GM23248 (cell line): ENCODE measurements around the gene SNRPD1. TPM values are rescaled to one million over a fixed set of nuclear protein-coding genes. Genes with fewer than 3 reads are reported as not detected.
"Not testable (repeated sequence)": the region's sequence is repeated elsewhere in the genome, so short reads cannot be mapped to it uniquely, and the experiment has no call there.

ENCODE experiments used
- DNase-seq: peaks from one replicate; pipeline ENCODE4 v3.0.0-alpha.2; 2015
- H2AFZ ChIP-seq: fragments of 200-600 bp; sonication (generic); 2 replicates; pipeline ENCODE4 v1.6.1; 2016; ENCODE audit warnings: antibody characterized with exemption
- H3F3A ChIP-seq: fragments of 200-600 bp; sonication (generic); 2 replicates; pipeline ENCODE4 v1.6.1; 2016; ENCODE audit warnings: mild to moderate bottlenecking, antibody characterized with exemption, mixed run types; ENCODE audit not compliant: insufficient read depth
- H3K27ac ChIP-seq: fragments of 200-600 bp; sonication (generic); 2 replicates; pipeline ENCODE4 v1.5.1; 2016; ENCODE audit warnings: mild to moderate bottlenecking
- H3K27me3 ChIP-seq: fragments of 200-600 bp; sonication (generic); replicated peaks from 2 replicates; pipeline ENCODE4 v1.6.1; 2016; ENCODE audit warnings: mild to moderate bottlenecking; ENCODE audit not compliant: insufficient read depth
- H3K36me3 ChIP-seq: fragments of 200-600 bp; sonication (generic); 2 replicates; pipeline ENCODE4 v1.6.1; 2016; ENCODE audit warnings: low read depth, mild to moderate bottlenecking
- H3K4me1 ChIP-seq: fragments of 200-600 bp; sonication (generic); 2 replicates; pipeline ENCODE4 v1.6.1; 2016; ENCODE audit warnings: mild to moderate bottlenecking; ENCODE audit not compliant: insufficient read depth
- H3K4me2 ChIP-seq: fragments of 200-600 bp; sonication (generic); one replicate; pipeline ENCODE4 v1.6.1; 2016; ENCODE audit warnings: mild to moderate bottlenecking; ENCODE audit not compliant: unreplicated experiment
- H3K4me3 ChIP-seq: fragments of 200-600 bp; sonication (generic); 2 replicates; pipeline ENCODE4 v1.5.1; 2016; ENCODE audit warnings: mild to moderate bottlenecking
- H3K79me2 ChIP-seq: fragments of 200-600 bp; sonication (generic); 2 replicates; pipeline ENCODE4 v1.6.1; 2016; ENCODE audit warnings: mild to moderate bottlenecking; ENCODE audit not compliant: insufficient read depth
- H3K9ac ChIP-seq: fragments of 200-600 bp; sonication (generic); 2 replicates; pipeline ENCODE4 v1.6.1; 2016; ENCODE audit warnings: mild to moderate bottlenecking
- H3K9me2 ChIP-seq: fragments of 200-600 bp; sonication (generic); 2 replicates; pipeline ENCODE4 v1.6.1; 2016; ENCODE audit warnings: mixed run types, mild to moderate bottlenecking, moderate library complexity; ENCODE audit not compliant: insufficient read depth
- H3K9me3 ChIP-seq: fragments of 200-600 bp; sonication (generic); one replicate; pipeline ENCODE4 v1.6.1; 2017; ENCODE audit warnings: low read depth
- H4K20me1 ChIP-seq: fragments of 200-600 bp; sonication (generic); 2 replicates; pipeline ENCODE4 v1.6.0; 2016; ENCODE audit not compliant: insufficient read depth
- EZH2 ChIP-seq: fragments of 200-600 bp; sonication (generic); IDR thresholded peaks from 2 replicates; pipeline ENCODE4 v1.6.1; 2018; ENCODE audit warnings: antibody characterized with exemption, mild to moderate bottlenecking; ENCODE audit not compliant: insufficient read depth, poor library complexity, severe bottlenecking
- EZH2phosphoT487 ChIP-seq: fragments of 200-600 bp; sonication (generic); IDR thresholded peaks from 2 replicates; pipeline ENCODE4 v1.6.1; 2018; ENCODE audit warnings: antibody characterized with exemption, moderate library complexity, mild to moderate bottlenecking, low read depth; ENCODE audit not compliant: insufficient read depth
- WGBS, 2 experiments: methylation state at CpG; one replicate each; pipeline ENCODE4 v1.1.6; 2015 to 2017; ENCODE audit warnings: low lambda C conversion rate in 2 of 2, low coverage in 1 of 2; ENCODE audit errors: missing lambda C conversion rate in 2 of 2; 5-methylcytosine and 5-hydroxymethylcytosine counted together
- in situ Hi-C: fragments of 300-500 bp; cut with MboI; formaldehyde crosslinking; loops from 2 replicates; pipeline ENCODE4 v1.15.0; 2020
- polyA plus RNA-seq: library from polyadenylated mRNA; unstranded; fragments of >200 nt; fragmentation: Nextera tagmentation; extraction: Ambion mirVana; gene quantifications from 2 replicates; pipeline ENCODE4 v1.2.1, GENCODE V29; 2016
- total RNA-seq: library from RNA; depleted of rRNA; stranded (reverse); fragments of >200 nt; shearing (Covaris generic); gene quantifications from 2 replicates; pipeline ENCODE4 v1.2.3, GENCODE V29; 2014

The SNRPD1 gene
- total and polyA plus RNA-seq, 2 experiments from 2014 or later, result 16.2 to 159 TPM

GRCh38 chr18:21638822-21639221, 26.7 kb downstream of the SNRPD1 start:
- no peaks in the 10 kb centered on the region for H3K9me3 ChIP-seq
- TF ChIP-seq EZH2 (no peak), EZH2phosphoT487 (no peak)
- H3K79me2 ChIP-seq, result no peaks in the 10 kb centered on the region
- no peaks in the 10 kb centered on the region; the same call in 1 of the 2 replicates for H3K36me3 ChIP-seq
- no peak overlapping the region for H3K27ac ChIP-seq
- WGBS, 2 experiments, result 96 to 98% methylated on average over 3 of the region's 3 CpGs
- H3K9me2 ChIP-seq, result no peaks in the 10 kb centered on the region
- H4K20me1 ChIP-seq, result no peaks in the 10 kb centered on the region
- in situ Hi-C loops, result no loop called here
- no peaks in the 10 kb centered on the region for H3K4me1 ChIP-seq
- H3K4me3 ChIP-seq, result no peak overlapping the region
- H3F3A ChIP-seq, result no peaks in the 10 kb centered on the region
- no peak for DNase-seq
- no peak overlapping the region for H3K4me2 ChIP-seq
- no peak overlapping the region for H3K9ac ChIP-seq
- no peaks in the 10 kb centered on the region for H3K27me3 ChIP-seq
- no peak overlapping the region for H2AFZ ChIP-seq

GRCh38 chr18:21640375-21640774, 28.3 kb downstream of the SNRPD1 start:
- H3K27me3 ChIP-seq, H3K36me3 ChIP-seq, H3K4me3 ChIP-seq, H3K9me3 ChIP-seq, H3K9ac ChIP-seq, DNase-seq, H3K4me1 ChIP-seq, H3F3A ChIP-seq, H3K27ac ChIP-seq, H3K9me2 ChIP-seq, H3K4me2 ChIP-seq, in situ Hi-C loops, H2AFZ ChIP-seq, H4K20me1 ChIP-seq, H3K79me2 ChIP-seq: not testable (repeated sequence)
- WGBS, 2 experiments, result 91 to 98% methylated on average over 2 to 5 of the region's 5 CpGs

DNA sequence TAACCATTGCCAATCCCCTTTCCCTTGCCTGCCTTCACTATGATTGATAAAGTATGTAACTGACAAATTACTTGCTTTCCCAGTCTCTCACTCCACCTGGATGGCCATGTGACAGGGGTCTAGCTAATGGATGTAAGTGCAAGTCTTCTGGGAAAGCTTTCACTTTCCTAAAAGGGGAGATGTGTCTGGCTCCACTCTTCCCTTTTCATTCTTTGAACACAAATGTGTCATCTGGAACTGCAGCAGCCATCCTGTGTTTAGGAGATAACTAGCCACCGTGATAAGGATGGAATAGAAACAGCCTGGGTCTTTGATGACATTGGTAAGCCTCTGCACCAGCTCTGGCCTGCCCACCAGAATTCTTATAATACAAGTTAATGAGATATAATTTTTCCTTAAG, 38.2 kb downstream of the SNRPD1 start:
- Histone ChIP-seq H2AFZ (no peak overlapping the region), H3K9me2 (no peaks in the 10 kb centered on the region), H3K9ac (no peak overlapping the region), H3K4me2 (no peak overlapping the region), H3K4me1 (no peaks in the 10 kb centered on the region), H4K20me1 (no peaks in the 10 kb centered on the region), H3K4me3 (no peak overlapping the region), H3K9me3 (no peaks in the 10 kb centered on the region), H3K36me3 (no peaks in the 10 kb centered on the region), H3F3A (no peaks in the 10 kb centered on the region), H3K79me2 (no peaks in the 10 kb centered on the region), H3K27ac (no peak overlapping the region), H3K27me3 (no peaks in the 10 kb centered on the region)
- WGBS, 2 experiments, result 95 to 100% methylated on average over 1 of the region's 1 CpG
- in situ Hi-C loops, result no loop called here
- no peak for DNase-seq
- TF ChIP-seq EZH2 (no peak), EZH2phosphoT487 (no peak)

DNA sequence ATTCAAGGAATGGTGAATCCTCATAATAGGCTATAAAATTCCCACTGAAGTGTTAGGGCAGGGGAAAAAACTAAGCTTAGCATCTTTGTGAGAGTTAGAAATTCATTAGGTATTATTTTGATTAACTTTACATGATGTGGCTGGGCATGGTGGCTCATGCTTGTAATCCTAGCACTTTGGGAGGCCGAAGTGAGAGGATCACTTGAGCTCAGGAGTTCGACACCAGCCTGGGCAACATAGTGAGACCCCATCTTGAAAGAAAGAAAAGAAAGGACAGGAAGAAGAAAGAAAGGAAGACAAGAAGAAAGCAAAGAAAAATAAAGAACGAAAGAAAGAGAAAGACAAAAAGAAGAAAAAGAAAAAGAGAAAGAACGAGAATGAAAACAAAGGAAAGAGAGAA, 40.0 kb downstream of the SNRPD1 start:
- no peaks in the 10 kb centered on the region for H3K36me3 ChIP-seq
- peaks cover 7% of the 10 kb centered on the region; the same call in 1 of the 2 replicates for H3K4me1 ChIP-seq
- no peaks in the 10 kb centered on the region for H3K9me3 ChIP-seq
- no peaks in the 10 kb centered on the region for H3K27me3 ChIP-seq
- H3K9me2 ChIP-seq, result no peaks in the 10 kb centered on the region
- 80 to 98% methylated on average over 4 of the region's 4 CpGs for WGBS, 2 experiments
- no peak for TF ChIP-seq EZH2phosphoT487
- no peak for TF ChIP-seq EZH2
- in situ Hi-C loops, result no loop called here
- H3K79me2 ChIP-seq, result no peaks in the 10 kb centered on the region
- H3K4me3 ChIP-seq, result no peak overlapping the region
- H3K27ac ChIP-seq, result no peak overlapping the region
- H3K9ac ChIP-seq, result no peak overlapping the region
- no peak overlapping the region for H3K4me2 ChIP-seq
- DNase-seq, result no peak
- H4K20me1 ChIP-seq, result no peaks in the 10 kb centered on the region
- H2AFZ ChIP-seq, result no peak overlapping the region
- H3F3A ChIP-seq, result no peaks in the 10 kb centered on the region

DNA sequence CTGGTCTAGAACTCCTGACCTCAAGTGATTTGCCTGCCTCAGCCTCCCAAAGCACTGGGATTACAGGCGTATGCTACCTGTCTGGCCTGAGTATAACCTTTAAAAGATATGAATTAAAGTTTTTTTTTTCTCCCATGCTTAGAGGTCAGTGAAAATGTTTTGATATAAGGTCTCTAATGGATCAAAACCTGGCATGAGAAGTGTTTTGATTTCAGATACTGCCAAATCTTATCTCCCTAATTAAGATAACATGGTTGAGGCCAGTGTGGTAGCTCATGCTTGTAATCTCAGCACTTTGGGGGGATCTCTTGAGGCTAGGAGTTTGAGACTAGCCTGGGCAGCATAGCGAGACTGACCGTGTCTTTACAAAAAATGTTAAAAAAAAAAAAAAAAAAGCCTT, 41.2 kb downstream of the SNRPD1 start:
- Histone ChIP-seq H3K4me2 (no peak overlapping the region), H3K79me2 (no peaks in the 10 kb centered on the region), H3K4me1 (peaks cover 7% of the 10 kb centered on the region; the same call in 1 of the 2 replicates), H3F3A (no peaks in the 10 kb centered on the region), H3K9me2 (no peaks in the 10 kb centered on the region), H3K36me3 (no peaks in the 10 kb centered on the region), H2AFZ (no peak overlapping the region), H3K9ac (no peak overlapping the region), H3K4me3 (no peak overlapping the region), H3K9me3 (no peaks in the 10 kb centered on the region), H3K27me3 (no peaks in the 10 kb centered on the region), H4K20me1 (no peaks in the 10 kb centered on the region), H3K27ac (no peak overlapping the region)
- in situ Hi-C loops, result no loop called here
- DNase-seq, result no peak
- TF ChIP-seq EZH2 (no peak), EZH2phosphoT487 (no peak)
- WGBS, 2 experiments, result 96 to 98% methylated on average over 3 of the region's 3 CpGs
